Iris pigment epithelial cell (primary cell): ENCODE measurements around the gene KLHL24.
"Not testable (repeated sequence)": the region's sequence is repeated elsewhere in the genome, so short reads cannot be mapped to it uniquely, and the experiment has no call there.

Experiments used
- DNase-seq: peaks from one replicate; pipeline ENCODE4 v3.0.0-alpha.2; 2011; ENCODE audit warnings: low read depth

Gene KLHL24

DNA sequence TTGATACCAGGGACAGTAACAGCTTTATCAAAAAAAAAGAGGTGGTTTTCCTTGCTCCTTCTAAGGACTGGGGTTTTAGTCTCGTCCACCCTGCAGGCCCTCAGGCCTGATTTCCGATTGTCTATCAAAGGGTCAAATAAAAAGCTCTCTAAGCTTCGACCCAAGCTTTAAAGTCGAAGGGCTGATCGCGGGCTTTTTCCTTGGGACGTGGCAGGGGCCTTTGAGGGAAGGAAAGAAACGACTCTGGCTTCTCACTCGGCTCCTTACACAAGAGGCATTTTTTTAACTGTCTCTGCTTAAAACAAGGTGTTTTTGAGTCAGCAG lies 354 bp upstream of the KLHL24 start:
- no peak for DNase-seq

- DNase-seq = peak; percentile 96
These were observed 1.0 kb downstream of the KLHL24 start for GRCh38 chr3:183636221-183637105.

DNA sequence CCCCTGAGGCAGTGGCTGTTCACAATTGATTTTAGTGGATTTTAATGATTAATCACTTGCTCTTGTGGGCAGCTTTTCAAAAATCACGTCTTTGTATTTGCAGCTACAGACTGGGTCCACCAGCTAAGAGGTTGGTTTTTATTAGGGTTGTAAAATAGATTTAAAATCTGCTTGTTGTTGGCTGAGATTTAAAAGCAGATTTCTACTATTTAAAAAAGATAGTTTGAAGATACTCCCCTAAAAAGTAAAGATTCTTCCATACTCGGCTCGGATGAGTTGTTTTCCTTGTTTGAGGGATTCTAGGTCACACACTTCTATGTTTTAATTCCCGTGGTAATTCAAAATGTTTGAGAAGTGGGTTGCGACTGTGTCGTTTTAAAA lies 1.7 kb downstream of the KLHL24 start:
- no peak for DNase-seq

GRCh38 chr3:183637633-183638032 lies 2.2 kb downstream of the KLHL24 start:
- not testable (repeated sequence) for DNase-seq

DNA sequence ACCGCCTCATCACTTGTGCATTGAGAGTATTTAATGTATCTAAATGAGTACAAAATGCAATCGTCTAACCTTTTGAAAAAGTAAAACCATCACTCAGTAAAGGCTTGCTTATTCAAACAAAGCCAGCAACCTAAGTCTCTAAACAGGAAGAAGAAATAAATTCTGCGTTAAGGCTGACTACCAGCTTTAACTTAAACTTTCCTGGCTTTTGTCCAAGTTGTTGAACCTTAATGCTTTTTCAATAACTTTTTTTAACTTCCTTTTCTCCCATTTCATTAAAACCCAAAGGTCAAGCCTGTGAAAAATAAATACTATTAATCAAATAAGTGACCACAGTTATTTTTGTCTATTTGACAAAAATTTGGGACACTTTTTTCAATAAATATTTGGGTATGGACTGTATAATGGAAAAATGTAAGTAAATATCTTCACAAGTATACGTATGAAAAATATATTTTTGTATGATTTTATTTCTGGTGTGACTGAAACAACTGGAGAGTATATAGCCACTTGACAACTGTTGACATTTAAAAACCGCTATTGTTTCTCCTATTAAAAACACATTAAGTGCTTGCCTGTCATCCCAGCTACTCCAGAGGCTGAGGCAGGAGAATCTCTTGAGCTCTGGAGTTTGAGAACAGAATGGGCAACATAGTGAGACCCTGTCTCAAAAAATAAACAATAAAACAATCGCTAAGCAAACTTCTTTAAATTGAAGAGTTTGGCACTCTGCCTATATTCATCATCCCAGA lies 2.9 kb downstream of the KLHL24 start:
- DNase-seq = peak; percentile 31

- DNase-seq = not testable (repeated sequence)
These were observed 5.2 kb downstream of the KLHL24 start for GRCh38 chr3:183640635-183641034.

DNA sequence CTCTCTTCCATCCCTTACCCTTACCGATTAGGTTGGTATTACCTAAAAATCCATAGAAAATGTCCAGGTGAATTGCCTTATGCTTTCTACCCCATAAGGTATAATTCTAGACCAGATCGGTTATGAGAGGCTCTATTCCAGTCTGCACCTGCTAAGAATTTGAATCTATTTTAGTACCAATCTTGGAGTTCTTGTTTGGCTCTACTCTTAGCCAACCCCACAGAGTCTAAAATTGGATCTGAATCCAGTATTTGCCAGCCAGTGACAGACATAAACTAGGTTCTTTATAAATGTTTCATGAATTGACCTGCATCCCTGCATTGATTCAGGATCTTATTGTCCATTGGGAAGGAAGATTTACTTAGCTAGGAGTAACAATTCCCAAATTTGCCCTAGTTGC lies 6.5 kb downstream of the KLHL24 start:
- DNase-seq = no peak

DNA sequence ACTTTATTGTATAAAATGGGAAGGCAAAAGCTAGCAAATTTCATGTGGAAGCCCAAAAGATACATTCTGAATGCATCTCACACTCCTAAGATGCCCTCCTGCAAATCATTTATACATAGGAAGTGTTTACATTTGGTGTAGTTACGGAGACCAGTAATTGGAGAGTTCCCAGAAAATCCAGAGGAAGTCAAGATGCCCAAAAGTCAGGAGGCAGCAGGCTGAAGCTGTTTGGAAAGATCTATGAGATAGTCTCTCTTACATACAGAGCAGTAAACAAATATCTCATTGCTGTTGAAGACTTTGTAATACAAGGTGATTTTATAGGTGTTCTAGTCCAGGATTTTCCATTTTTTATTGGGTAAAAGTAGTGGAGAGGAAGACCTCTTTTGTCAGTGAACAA lies 8.8 kb downstream of the KLHL24 start:
- DNase-seq = no peak

DNA sequence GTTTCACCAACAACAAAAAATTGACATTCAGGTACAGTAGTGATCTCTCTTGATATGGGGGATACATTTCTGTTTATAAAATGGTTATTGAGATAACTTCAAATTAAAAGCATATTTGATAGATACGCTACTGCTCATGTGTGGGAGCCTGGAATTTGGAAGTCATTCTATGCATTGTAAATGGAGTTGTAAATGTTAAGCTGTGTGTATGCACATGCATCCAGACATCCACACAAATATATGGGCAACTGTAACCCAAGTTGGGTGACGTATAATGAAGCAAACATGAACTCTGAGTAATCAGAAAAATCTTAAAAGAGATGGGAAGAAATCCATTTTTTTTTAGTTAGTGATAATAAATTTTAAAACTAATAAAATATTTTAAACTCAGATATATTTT lies 9.8 kb downstream of the KLHL24 start:
- DNase-seq = no peak

DNA sequence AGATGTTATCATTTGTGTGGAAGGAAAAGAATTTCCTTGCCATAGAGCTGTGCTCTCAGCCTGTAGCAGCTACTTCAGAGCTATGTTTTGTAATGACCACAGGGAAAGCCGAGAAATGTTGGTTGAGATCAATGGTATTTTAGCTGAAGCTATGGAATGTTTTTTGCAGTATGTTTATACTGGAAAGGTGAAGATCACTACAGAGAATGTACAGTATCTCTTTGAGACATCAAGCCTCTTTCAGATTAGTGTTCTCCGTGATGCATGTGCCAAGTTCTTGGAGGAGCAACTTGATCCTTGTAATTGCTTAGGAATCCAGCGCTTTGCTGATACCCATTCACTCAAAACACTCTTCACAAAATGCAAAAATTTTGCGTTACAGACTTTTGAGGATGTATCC lies 15.1 kb downstream of the KLHL24 start:
- DNase-seq = peak; percentile 95

GRCh38 chr3:183653209-183654064 lies 18.0 kb downstream of the KLHL24 start:
- no peak for DNase-seq

DNA sequence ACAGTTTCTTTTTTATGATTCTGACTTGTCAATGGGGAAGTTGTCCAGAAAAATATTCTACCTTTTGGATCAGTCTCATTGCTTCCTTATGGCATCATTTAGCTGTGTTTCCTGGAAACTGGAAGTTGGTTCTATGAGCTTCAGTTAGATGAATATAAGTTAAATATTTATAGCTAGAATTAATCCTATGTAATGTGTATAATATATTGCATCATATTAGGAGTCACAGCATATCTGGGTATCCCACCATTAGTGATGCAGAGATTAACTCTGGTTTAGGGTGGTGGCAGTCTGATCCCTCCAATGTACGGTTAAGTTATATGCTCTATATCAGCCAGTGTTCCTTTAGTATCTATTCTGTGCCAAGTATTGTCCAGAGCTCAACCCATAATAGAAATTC lies 19.3 kb downstream of the KLHL24 start:
- DNase-seq = no peak

DNA sequence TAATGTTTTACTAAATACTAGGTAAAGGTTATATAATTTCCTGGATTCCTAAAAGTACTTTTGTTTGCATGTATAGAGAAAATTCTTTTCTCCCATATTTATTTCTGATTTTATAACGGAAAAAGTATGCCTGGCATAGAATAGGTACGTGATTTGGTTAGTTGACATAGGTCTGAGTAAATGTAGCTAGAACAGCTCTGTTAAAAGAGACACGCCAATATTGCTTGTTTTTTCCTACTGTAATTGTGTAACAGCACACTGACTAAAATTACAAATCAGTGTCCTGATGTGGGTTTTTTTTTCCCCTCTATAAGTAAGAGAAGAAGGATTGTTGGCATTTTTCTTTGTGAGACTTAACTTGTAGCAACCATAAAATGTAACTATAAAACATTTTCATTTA lies 26.7 kb downstream of the KLHL24 start:
- peak; percentile 40 for DNase-seq

GRCh38 chr3:183664913-183665381 lies 29.5 kb downstream of the KLHL24 start:
- peak; percentile 93 for DNase-seq

- DNase-seq = no peak
These were observed 44.6 kb downstream of the KLHL24 start for GRCh38 chr3:183680061-183680460.

DNA sequence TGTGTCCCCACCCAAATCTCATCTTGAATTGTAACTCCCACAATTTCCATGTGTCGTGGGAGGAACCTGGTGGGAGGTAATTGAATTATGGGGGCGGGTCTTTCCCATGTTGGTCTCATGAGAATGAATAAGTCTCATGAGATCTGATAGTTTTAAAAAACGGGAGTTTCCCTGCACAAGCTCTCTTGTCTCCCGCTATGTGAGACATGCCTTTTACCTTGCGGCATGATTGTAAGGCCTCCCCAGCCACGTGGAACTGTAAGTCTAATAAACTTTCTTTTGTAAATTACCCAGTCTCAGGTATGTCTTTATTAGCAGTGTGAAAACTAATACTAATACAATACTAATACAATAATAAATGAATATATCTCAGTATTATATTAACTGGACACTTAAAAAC lies 52.3 kb downstream of the KLHL24 start:
- DNase-seq = no peak

- DNase-seq = peak; percentile 44
These were observed 53.5 kb downstream of the KLHL24 start for GRCh38 chr3:183688874-183689273.

DNA sequence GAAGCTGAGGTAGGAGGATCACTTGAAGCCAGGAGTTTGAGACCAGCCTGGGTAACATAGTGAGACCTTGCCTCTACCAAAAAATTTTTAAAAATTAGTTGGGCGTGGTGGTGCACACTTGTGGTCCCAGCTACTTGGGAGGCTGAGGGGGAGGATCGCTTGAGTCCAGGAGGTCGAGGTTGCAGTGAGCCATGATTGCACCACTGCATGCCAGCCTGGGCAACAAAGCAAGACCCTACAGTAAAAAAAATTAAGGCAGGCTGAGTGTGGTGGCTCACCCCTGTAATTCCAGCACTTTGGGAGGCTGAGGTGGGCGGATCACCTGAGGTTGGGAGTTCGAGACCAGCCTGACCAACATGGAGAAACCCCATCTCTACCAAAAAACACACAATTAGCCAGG lies 54.2 kb downstream of the KLHL24 start:
- DNase-seq = not testable (repeated sequence)

GRCh38 chr3:183690402-183690995 lies 55.1 kb downstream of the KLHL24 start:
- DNase-seq = no peak

- no peak for DNase-seq
These were observed 57.0 kb downstream of the KLHL24 start for GRCh38 chr3:183692436-183692835.

DNA sequence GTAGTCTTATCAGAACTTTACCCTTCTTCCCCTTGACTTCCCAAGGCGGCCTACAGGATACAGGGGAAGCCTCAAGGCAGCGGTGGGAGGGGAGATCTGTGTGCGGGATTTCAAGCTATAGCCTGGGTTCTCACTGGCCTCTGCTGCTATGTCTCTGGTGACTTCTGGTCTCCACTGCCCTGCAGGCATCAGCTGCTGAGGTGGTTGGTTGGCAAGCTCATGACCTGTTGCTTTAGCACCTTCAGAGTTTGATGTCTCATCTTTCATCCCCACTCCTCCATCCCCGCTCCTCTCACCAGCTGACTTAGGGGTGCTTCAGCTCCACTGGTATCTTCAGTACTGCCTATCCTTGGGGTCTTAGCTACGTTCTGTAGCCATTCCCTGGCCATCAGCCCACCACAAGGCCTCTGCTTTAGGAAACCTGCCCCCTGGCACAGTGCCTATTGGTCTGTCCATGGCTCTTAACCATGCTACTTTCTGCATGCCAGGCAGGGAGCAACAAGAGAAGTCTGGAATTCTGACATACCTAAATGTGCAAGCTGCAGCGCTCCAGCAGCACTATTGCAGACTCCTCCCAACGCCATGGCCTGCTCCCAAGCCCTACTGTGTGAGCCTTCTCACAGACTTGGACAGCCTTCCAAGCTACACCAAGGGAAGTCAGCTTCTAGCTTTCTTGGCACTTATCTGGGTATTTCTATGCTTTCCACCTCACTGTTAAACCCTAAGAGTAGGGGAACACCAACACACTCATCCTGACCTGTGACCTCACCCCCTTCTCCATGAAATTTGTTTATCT lies 60.3 kb downstream of the KLHL24 start:
- no peak for DNase-seq
